Measurements from ENCODE around the gene CEP135. TPM values are rescaled to one million over a fixed set of nuclear protein-coding genes. Genes with fewer than 3 reads are reported as not detected.
"Not testable (repeated sequence)": the region's sequence is repeated elsewhere in the genome, so short reads cannot be mapped to it uniquely, and the experiment has no call there.

Gene CEP135
- total RNA-seq, 2 donors from 2014 or later = 17.3 to 24.5 TPM

DNA sequence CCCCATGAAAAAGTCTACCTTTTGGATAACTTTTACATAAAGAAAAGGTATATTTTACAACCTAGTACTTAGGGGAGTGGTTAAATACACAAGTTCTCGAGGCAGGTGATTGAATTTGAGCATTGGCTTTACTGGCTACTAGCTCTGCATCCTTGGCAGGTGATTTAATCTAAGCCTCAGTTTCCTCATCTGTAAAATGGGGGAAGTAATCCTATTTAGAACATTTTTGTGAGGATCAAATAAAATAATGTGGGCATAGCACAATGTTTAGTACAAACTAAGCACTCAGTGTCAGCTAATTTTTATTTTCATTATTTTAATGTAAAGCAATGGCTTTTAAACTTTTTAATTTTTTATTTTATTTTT, 102.9 kb downstream of the CEP135 start:
- no peaks in the 10 kb centered on the region for H3K36me3 Mint-ChIP-seq
- H3K4me1 Mint-ChIP-seq (ENCODE audit: low read depth in 2 of 2) = peaks cover 7 to 9% of the 10 kb centered on the region in 2 donors
- H3K9me3 Mint-ChIP-seq = no peaks in the 10 kb centered on the region
- no peak overlapping the region for H3K27ac Mint-ChIP-seq
- H3K27me3 Mint-ChIP-seq = peaks cover 10 to 30% of the 10 kb centered on the region in 2 donors
- no peak for ATAC-seq
- DNase-seq (ENCODE audit: low spot score) = no peak
- no peak overlapping the region for H3K4me3 Mint-ChIP-seq

DNA sequence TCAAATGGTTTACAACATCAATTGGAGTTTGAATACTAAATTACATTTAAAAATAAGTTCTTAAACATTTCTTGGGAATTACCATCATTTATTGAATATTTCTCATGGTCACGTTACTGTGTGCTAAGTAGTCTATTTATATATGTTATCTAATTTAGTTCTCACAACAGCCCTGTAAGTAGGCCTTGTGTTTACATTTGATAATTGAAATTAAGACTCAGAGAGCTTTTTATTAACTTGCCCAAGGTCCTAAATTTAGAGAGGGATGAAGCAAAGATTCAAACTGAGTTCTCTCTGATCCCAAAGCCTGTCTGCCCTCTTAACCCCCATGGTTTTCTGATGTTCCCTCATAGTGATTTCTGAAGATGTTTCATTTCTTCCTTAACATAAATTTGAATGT, 103.7 kb downstream of the CEP135 start:
- no peak for ATAC-seq
- Mint-ChIP-seq H3K9me3 (no peaks in the 10 kb centered on the region), H3K27me3 (peaks cover 10 to 30% of the 10 kb centered on the region in 2 donors), H3K27ac (no peak overlapping the region), H3K36me3 (no peaks in the 10 kb centered on the region), H3K4me1 (ENCODE audit: low read depth in 2 of 2) (peaks cover 7 to 9% of the 10 kb centered on the region in 2 donors), H3K4me3 (no peak overlapping the region)
- no peak for DNase-seq (ENCODE audit: low spot score)

DNA sequence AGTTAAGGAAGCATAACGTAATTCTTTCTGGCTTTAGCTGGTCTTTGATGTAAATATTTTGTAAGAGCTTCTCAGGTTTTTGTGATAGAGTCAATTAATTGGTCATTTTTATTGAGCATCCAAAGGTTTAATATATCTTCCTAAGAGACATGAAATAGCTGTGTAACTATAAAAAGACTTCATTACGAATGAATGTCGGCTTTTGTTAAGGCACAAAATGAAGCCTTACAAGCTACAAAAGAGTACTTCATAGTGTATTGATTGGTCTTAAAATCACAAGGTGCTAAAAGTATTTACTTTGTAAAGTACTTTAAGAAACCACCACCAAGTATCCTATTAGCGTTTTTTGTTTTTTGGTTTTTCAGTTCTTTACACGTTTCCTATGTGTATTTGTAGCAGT, 104.2 kb downstream of the CEP135 start:
- ATAC-seq = no peak
- H3K27me3 Mint-ChIP-seq = peaks cover 10 to 30% of the 10 kb centered on the region in 2 donors

DNA sequence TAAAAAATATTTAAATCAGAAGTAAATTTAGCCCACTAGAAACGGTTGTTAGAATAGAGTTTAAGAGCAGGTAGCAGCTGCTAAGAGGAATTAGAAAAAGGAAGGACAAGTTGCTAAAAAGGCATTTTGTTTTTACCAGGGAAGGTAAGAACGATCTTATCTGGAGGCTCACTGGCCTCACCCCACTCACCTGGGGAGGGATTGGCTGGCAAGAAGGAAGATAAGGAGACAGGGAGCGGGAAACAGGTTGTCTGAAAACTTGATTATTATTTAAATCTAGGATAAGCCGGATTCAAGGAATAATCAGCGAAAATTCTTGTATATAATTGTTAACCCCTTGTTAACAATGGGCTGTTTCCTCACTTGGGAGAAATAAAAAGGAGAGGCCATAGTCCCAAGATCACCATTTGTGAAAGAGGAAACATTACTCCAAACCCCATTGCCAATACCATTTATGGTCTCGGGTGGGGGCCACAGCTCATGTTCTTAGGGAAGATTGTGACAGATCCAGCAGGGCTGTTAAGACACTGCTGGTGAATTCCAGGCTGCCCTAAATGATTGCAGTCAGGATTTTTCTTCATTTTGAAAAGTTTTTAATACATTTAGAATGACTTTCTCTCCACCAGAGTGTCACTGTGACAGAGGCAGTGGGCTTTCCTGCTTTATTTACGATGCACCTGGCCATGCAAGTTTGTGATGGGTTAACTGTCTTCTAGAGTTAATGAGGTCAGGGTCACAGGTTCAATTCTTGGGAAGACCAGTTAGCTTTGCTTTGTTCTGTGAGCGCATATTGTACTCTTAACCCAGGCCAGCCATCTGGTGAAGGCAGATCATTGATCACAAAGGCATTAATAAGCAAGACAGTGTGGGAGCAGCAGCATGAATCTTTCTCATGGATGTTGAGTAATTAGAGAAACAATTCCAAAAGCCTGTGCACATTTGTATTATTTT, 106.6 kb downstream of the CEP135 start:
- no peak for ATAC-seq
- H3K27me3 Mint-ChIP-seq = peaks cover 7 to 28% of the 10 kb centered on the region in 2 donors
- no peak overlapping the region for H3K27ac Mint-ChIP-seq
- H3K4me1 Mint-ChIP-seq (ENCODE audit: low read depth in 2 of 2) = peaks cover 0 to 1% of the 10 kb centered on the region in 2 donors
- H3K4me3 Mint-ChIP-seq = no peak overlapping the region
- DNase-seq (ENCODE audit: low spot score) = no peak
- no peaks in the 10 kb centered on the region for H3K9me3 Mint-ChIP-seq
- H3K36me3 Mint-ChIP-seq = no peaks in the 10 kb centered on the region

More for the DNA sequence above, 104.2 kb downstream of the CEP135 start:
- DNase-seq (ENCODE audit: low spot score) = no peak
- peaks cover 7 to 9% of the 10 kb centered on the region in 2 donors for H3K4me1 Mint-ChIP-seq (ENCODE audit: low read depth in 2 of 2)
- no peak overlapping the region for H3K27ac Mint-ChIP-seq
- no peaks in the 10 kb centered on the region for H3K9me3 Mint-ChIP-seq
- no peaks in the 10 kb centered on the region for H3K36me3 Mint-ChIP-seq
- no peak overlapping the region for H3K4me3 Mint-ChIP-seq

DNA sequence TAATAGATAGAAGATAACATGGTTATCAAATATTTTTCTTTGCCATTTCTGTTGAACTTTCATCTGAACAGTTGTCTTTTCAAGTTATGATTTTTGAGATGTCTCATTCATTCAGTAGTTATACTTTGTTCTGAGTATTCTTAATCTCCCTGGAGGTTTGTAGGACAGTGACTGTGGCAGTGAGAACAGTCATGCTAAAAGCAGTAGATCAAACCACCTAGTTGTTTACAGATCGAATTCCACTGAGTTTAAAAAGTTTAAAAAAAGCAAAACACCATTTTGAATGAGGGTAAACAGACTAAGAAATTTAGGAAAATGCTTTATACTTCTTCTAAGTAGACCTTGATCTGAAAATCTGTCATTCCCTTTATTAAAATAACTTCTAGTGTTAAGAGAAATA, 107.2 kb downstream of the CEP135 start:
- no peak for DNase-seq (ENCODE audit: low spot score)
- Mint-ChIP-seq H3K27ac (no peak overlapping the region), H3K36me3 (no peaks in the 10 kb centered on the region), H3K4me3 (no peak overlapping the region), H3K27me3 (peaks cover 6 to 26% of the 10 kb centered on the region in 2 donors), H3K4me1 (ENCODE audit: low read depth in 2 of 2) (no peaks in the 10 kb centered on the region), H3K9me3 (no peaks in the 10 kb centered on the region)
- no peak for ATAC-seq

DNA sequence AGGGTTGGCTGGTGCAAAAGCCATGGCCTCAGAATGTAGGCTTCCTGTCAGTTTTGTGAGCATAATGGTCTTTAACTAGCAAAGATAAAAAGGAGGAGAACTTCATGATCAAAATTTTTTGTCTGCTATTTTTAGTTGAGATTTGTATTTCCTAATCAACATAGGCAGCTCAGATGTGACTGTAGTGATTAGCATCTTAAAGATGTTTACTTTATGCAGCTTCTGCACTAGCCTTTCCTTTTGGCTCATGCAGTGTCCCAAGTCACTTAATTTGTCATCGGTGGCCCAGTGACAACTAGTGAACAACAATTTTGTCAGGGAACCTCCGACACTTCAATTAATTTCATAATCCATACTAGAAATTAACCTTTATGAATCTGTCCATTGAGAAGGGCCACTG, 109.8 kb downstream of the CEP135 start:
- H3K4me1 Mint-ChIP-seq (ENCODE audit: low read depth in 2 of 2) = no peaks in the 10 kb centered on the region
- no peaks in the 10 kb centered on the region for H3K9me3 Mint-ChIP-seq
- DNase-seq (ENCODE audit: low spot score) (no peak), ATAC-seq (no peak)
- H3K27me3 Mint-ChIP-seq = peaks cover 5 to 22% of the 10 kb centered on the region in 2 donors
- H3K36me3 Mint-ChIP-seq = no peaks in the 10 kb centered on the region
- H3K27ac Mint-ChIP-seq = no peak overlapping the region
- H3K4me3 Mint-ChIP-seq = no peak overlapping the region

DNA sequence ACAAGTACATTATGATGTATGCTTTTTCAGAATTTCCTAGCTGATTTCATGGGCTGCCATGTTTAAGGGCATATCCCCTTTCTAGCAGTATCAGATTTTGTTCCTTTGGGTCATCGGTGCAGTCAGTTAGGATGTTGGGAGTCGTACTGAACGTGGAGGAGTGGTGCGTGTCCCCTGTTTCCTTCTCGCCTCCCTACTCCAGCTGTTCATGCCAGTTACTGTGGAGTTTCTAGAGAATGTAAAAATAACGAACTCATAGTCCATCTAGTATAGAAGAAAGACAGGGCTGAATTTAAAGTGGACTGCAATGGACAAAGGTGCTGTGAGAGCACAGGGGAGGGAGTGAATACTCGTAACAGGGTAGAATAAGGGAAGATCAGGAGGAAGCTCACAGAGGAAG, 111.3 kb downstream of the CEP135 start:
- no peaks in the 10 kb centered on the region for H3K4me1 Mint-ChIP-seq (ENCODE audit: low read depth in 2 of 2)
- H3K27me3 Mint-ChIP-seq = peaks cover 7 to 16% of the 10 kb centered on the region in 2 donors
- H3K4me3 Mint-ChIP-seq = no peak overlapping the region
- DNase-seq (ENCODE audit: low spot score) (no peak), ATAC-seq (no peak)
- no peak overlapping the region for H3K27ac Mint-ChIP-seq
- no peaks in the 10 kb centered on the region for H3K36me3 Mint-ChIP-seq
- no peaks in the 10 kb centered on the region for H3K9me3 Mint-ChIP-seq

DNA sequence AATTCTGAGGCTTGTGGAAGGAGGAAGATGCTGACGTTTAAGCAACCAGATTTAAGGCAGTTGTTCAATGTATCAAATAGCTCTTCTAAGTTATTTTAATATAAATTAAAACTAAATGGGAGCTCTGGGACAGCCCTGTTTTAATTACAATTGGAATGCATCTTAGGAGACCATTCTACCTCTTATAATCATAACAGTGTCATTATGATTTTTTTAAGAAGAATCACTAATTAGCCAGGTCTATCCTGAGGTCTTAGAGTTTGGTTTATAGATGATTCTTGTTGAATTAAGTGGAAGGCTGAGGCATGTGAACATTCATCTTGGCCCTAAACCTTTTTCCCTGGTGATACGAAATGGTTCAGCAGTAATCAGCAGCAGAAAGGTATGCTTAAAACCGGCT, 113.4 kb downstream of the CEP135 start:
- H3K27ac Mint-ChIP-seq = no peak overlapping the region
- no peaks in the 10 kb centered on the region for H3K9me3 Mint-ChIP-seq
- ATAC-seq (no peak), DNase-seq (ENCODE audit: low spot score) (no peak)
- H3K4me3 Mint-ChIP-seq = no peak overlapping the region
- no peaks in the 10 kb centered on the region for H3K36me3 Mint-ChIP-seq
- H3K27me3 Mint-ChIP-seq = peaks cover 9 to 21% of the 10 kb centered on the region in 2 donors
- H3K4me1 Mint-ChIP-seq (ENCODE audit: low read depth in 2 of 2) = no peaks in the 10 kb centered on the region

DNA sequence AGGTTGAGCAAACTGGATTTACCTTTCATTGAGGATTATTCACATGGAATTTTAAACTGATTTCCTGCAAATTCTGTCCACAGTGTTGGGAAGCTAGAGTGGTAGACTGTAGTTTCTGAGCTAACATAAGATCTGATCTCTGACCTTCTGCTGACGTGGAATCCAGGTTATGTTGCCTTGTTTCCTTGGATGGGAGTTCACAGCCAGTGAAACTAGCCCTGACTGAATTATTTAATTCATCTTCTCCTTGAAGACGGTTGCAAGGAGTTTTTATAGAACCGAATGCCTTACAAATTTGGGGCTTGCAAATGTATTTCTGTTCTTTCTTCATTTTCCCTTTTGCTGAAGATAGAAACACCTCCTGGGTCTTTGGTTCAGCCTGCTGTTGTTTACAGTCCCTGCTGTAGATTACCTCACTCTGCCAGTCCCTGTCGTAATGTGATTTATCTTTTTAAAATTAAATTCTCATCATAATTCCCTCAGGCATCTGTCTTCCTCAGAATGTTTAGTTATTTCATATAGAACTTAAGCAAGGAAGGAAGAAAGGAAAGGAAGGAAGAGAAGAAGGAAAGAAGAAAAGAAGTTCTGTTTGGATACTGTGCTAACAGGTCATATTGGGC, 113.9 kb downstream of the CEP135 start:
- Mint-ChIP-seq H3K27me3 (peaks cover 9 to 21% of the 10 kb centered on the region in 2 donors), H3K9me3 (no peaks in the 10 kb centered on the region), H3K27ac (no peak overlapping the region)

DNA sequence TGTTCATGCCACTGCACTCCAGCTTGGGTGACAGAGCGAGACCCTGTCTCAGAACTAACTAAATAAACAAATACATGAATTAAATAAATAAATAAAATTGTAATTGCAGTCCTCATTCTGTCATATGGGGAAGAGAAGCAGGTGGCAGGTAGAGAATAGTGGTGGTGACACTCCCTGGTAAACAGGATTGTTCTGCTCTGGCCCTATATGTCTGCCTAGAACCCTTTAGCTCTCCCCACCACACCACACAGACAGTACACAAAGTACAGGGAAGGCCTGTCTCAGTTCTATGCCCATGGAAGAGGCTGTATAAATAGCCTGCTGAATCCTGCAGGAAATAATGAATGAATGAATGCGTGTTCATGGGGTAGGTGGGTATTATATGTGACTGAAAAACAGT, 117.7 kb downstream of the CEP135 start:
- H3K4me3 Mint-ChIP-seq = no peak overlapping the region
- H3K36me3 Mint-ChIP-seq = no peaks in the 10 kb centered on the region
- no peaks in the 10 kb centered on the region for H3K9me3 Mint-ChIP-seq
- peaks cover 4 to 28% of the 10 kb centered on the region in 2 donors for H3K27me3 Mint-ChIP-seq
- ATAC-seq = no peak
- H3K27ac Mint-ChIP-seq = no peak overlapping the region
- no peak for DNase-seq (ENCODE audit: low spot score)
- H3K4me1 Mint-ChIP-seq (ENCODE audit: low read depth in 2 of 2) = no peaks in the 10 kb centered on the region

More for the DNA sequence above, 113.9 kb downstream of the CEP135 start:
- DNase-seq (ENCODE audit: low spot score) = no peak
- Mint-ChIP-seq H3K36me3 (no peaks in the 10 kb centered on the region), H3K4me3 (no peak overlapping the region), H3K4me1 (ENCODE audit: low read depth in 2 of 2) (no peaks in the 10 kb centered on the region)
- ATAC-seq = no peak

DNA sequence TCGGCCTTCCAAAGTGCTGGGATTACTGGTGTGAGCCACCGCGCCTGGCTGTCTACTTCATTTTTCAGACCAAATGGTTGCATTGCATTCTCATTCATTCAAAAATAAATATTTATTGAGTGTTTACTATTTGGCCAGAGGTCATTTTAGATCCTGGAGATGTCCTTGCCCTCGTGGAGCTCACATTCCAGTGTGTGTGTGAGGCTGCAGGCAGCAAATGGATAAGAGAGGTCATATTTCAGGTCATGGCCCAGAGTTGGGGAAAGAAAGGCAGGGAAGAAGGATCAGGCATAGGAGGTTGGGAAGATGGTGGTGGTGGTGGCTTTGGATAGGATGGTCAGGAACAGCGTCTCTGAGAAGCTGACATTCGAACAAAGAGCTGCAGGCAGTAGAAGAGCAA, 119.1 kb downstream of the CEP135 start:
- Mint-ChIP-seq H3K4me3 (no peak overlapping the region), H3K4me1 (ENCODE audit: low read depth in 2 of 2) (no peaks in the 10 kb centered on the region), H3K27me3 (peaks cover 4 to 28% of the 10 kb centered on the region in 2 donors), H3K9me3 (no peaks in the 10 kb centered on the region), H3K36me3 (no peaks in the 10 kb centered on the region), H3K27ac (no peak overlapping the region)
- DNase-seq (ENCODE audit: low spot score) (no peak), ATAC-seq (no peak)

DNA sequence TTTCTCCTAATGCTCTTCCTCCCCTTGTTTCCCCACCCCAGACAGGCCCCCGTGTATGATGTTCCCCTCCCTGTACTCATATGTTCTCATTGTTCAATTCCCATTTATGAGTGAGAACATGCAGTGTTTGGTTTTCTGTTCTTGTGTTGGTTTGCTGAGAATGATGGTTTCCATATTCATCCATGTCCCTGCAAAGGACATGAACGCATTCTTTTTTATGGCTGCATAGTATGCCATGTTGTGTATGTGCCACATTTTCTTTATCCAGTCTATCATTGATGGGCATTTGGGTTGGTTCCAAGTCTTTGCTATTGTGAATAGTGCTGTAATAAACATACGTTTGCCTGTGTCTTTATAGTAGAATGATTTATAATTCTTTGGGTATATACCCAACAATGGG, 124.0 kb downstream of the CEP135 start:
- H3K27ac Mint-ChIP-seq; H3K4me3 Mint-ChIP-seq; DNase-seq (ENCODE audit: low spot score); H3K36me3 Mint-ChIP-seq; ATAC-seq; H3K9me3 Mint-ChIP-seq; H3K4me1 Mint-ChIP-seq (ENCODE audit: low read depth in 2 of 2): not testable (repeated sequence)
- H3K27me3 Mint-ChIP-seq = peaks cover 5 to 22% of the 10 kb centered on the region in 2 donors

DNA sequence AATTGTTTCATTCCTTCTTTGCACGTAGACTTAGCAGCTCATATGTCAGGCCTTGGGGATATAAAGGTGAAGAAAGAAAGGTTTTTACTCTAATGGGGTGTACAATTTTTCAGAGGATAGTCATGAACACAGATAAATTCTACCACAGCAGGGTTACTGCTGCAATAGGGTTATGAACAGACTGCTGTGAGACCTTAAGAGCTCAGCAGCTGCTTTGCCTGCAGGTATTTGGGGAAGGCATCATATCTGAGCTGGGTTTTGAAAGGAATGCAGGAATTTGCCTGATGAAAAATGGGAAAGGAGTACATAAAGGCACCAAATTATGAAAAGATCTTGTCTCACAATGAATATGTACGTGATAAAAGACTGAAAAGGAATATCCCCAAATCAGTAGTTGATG, 128.9 kb downstream of the CEP135 start:
- Mint-ChIP-seq H3K9me3 (no peaks in the 10 kb centered on the region), H3K27ac (no peak overlapping the region), H3K4me3 (no peak overlapping the region), H3K4me1 (ENCODE audit: low read depth in 2 of 2) (no peaks in the 10 kb centered on the region), H3K36me3 (no peaks in the 10 kb centered on the region), H3K27me3 (peaks cover 5% of the 10 kb centered on the region in 2 donors)
- ATAC-seq (no peak), DNase-seq (ENCODE audit: low spot score) (no peak)

DNA sequence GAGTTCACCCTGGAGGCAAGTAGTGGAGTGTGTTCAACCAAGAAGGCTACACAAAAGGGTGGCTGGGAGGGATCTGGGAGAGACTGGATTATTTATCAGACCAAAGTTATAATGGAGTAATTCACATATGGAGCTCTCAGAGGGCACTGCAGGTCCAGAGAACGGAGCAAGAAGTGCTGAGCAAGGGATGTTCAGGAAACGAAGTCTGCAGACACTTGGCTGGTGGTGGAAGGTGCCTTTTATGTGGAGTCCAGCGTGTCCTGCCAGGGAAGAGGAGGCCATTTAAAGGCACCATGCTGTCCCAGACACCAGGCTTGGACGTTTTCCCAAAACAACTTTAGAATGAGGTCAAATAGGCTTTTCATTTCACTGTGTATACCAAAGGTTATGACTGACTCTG, 130.1 kb downstream of the CEP135 start:
- Mint-ChIP-seq H3K36me3 (no peaks in the 10 kb centered on the region), H3K4me1 (ENCODE audit: low read depth in 2 of 2) (no peaks in the 10 kb centered on the region), H3K4me3 (no peak overlapping the region), H3K27ac (no peak overlapping the region), H3K27me3 (peaks cover 5% of the 10 kb centered on the region in 2 donors), H3K9me3 (no peaks in the 10 kb centered on the region)
- ATAC-seq (no peak), DNase-seq (ENCODE audit: low spot score) (no peak)
